Coronary artery (tissue), 2 donors: ENCODE measurements around the gene RIN3.

Experiments
- DNase-seq: peaks from one replicate; pipeline ENCODE4 v3.0.0-alpha.2; 2017; ENCODE audit warnings: low spot score
- H3K27ac ChIP-seq, 2 donors: fragments of 200-600 bp; sonication (generic); one replicate each; pipeline ENCODE4 v1.5.1; 2016 to 2019
- H3K4me3 ChIP-seq: fragments of 200-600 bp; sonication (generic); 2 replicates; pipeline ENCODE4 v1.5.1; 2016; ENCODE audit warnings: mild to moderate bottlenecking, moderate library complexity
- TF ChIP-seq, protein P1 (sequence below): fragments of 200-600 bp; sonication (generic); IDR thresholded peaks from one replicate; pipeline ENCODE4 v1.5.1; 2019; ENCODE audit warnings: antibody characterized with exemption

Gene RIN3

DNA sequence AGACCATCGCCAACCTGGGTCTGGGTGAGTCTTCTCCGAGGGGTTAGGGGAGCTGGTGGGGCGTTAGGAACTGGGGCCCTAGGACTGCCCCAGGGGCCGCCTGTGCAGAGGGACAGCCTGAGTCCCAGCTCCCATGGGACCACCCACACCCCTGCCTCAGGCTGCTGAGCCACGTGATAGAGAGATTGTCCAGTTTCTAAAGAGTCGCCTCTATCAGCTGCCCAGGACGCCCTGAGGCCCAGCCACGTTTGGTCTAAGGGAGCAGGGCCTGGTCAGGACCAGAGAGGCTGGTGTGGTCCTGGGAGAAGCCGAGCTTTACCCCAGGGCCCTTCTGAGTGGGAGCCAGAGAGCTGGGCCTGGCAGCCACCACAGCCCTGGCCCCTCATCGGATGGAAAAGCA is 127.7 kb downstream of the RIN3 start:
- Histone ChIP-seq H3K27ac (no peak overlapping the region), H3K4me3 (no peak overlapping the region)
- TF ChIP-seq, protein P1, sequence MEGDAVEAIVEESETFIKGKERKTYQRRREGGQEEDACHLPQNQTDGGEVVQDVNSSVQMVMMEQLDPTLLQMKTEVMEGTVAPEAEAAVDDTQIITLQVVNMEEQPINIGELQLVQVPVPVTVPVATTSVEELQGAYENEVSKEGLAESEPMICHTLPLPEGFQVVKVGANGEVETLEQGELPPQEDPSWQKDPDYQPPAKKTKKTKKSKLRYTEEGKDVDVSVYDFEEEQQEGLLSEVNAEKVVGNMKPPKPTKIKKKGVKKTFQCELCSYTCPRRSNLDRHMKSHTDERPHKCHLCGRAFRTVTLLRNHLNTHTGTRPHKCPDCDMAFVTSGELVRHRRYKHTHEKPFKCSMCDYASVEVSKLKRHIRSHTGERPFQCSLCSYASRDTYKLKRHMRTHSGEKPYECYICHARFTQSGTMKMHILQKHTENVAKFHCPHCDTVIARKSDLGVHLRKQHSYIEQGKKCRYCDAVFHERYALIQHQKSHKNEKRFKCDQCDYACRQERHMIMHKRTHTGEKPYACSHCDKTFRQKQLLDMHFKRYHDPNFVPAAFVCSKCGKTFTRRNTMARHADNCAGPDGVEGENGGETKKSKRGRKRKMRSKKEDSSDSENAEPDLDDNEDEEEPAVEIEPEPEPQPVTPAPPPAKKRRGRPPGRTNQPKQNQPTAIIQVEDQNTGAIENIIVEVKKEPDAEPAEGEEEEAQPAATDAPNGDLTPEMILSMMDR, result no peak
- DNase-seq, result no peak

DNA sequence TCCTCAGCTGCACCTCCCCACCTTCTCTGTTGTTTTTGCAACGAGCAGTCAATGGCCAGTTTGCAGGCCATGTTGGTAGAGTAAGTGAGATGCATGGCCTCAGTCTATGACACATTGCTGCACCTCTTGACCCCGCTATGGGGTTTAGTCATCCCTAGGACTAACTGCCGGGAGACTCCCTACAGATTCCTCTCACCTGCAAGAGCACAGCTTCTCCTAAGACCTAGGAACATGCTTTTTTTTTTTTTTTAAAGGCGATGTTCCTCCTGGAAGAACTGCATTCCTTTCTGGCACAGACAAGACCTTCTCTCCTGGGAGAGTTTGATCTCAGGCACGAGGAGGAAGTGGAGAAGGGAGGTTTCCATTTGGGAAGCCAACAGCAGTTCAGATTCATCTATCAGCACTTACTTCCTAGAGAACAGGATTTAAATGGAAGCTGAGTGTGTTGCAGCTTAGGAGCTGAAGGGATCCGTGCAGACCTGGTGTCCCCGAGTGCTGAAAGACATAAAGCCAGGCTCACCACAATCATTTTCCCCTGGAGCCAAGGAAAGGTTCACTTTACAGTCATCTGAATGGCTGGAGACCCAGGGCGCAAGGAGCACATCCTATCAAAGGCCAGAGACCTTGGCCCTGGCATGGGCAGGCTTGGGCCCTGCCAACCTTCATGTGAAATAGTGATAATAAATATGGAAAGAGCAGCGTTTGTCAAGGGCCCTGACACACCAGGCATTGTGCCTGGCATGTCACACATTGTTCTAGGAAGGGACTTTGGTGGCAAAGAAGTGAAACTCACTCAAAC is 130.8 kb downstream of the RIN3 start:
- Histone ChIP-seq H3K4me3 (no peak overlapping the region), H3K27ac (peak overlapping the region; percentile 13 to 84)
- TF ChIP-seq, protein P1, result no peak
- no peak for DNase-seq

DNA sequence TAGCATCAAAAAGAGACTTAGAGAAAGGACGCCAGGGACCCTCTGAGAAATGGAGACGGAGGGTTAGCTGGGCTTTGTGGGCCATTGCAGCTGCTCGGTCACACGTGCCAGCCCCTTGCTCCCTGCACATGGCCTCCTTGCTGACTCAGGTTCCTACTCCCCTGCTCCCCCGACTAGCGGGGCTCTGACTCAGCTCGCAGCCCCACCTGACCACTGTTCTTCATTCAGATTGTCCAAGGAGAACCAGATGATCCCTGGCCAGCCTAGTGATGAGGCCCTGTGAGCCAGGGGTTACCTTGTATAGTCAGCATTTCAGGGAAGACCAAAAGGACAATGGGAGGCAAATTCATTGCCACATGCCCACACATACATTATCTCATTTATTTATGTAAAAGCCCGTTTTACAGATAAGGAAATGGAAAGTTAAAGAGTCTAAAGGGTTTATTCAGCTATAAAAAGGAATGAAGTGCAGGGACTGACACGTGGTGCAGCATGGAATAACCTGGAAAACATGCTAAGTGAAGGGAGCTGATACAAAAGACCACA is 131.5 kb downstream of the RIN3 start:
- TF ChIP-seq, protein P1, result no peak
- no peak for DNase-seq
- Histone ChIP-seq H3K4me3 (no peak overlapping the region), H3K27ac (peak overlapping the region in 1 of 2 donors; percentile 84)

DNA sequence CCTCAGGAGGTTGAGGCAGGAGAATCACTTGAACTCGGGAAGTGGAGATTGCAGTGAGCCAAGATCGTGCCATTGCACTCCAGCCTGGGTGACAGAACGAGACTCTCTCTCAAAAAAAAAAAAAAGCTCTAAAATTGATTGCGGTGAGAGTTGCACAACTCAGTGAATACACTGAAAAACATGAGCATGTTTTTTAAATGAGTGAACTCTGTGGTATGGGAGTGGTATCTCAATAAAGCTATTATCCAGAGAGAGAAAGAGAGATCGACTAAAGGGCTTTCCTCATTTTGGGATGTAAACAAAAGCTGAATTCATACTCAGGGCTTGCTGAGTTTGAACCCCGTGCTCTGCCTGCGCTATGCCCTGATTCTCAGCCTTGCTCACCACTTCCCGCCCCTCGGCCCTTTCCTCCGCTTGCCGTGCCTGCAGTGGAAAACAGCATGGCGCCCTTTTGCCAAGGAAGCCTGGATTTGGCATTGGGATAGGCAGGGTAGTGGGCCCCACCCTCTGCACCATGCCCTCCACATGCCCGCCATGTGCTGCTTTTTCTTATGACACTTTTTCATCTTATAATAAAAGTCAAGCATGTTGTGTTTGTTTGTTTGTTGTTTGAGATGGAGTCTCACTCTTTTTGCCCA is 132.4 kb downstream of the RIN3 start:
- no peak overlapping the region for H3K4me3 ChIP-seq
- TF ChIP-seq, protein P1, result no peak
- no peak for DNase-seq
- H3K27ac ChIP-seq, result peak overlapping the region; percentile 84 to 95

DNA sequence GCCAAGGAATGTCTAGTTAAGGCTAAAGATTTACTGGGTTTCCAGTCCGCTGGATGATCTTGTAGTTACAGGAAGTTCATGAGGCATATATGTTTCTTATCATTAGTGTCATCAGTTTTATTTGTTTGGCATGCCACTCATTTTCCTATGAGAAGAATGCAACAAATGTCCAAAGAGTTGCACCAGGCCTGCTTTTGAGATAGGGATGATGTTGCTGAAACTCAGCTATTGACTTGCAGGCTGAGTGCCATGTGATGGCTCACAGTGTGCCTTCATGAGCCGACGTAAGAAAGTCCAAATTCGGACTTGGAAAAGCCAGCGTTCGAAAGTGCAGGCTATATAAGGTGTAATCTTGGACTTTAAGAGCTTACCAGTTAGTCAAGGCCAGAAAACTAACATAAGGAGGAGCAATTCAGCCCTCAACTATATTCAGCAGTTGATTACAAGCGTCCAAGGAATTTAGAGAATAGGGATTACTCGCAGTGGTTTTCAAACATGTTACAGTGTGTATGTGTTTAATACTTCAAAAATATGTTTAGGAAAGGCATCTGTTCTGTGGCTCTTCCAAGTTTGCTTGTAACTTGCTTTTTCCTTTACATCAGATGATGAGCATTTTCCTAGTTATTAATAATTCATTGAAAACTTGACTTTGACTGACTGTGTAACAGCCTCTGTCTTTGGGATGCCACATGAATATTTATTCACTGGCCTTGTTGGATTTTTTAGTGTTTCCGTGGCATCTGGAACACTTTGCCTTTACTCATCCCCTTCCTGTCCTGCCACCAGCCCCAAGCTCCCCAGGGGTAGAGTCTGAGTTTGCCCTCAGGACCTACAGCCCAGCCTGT is 133.6 kb downstream of the RIN3 start:
- TF ChIP-seq, protein P1, result no peak
- no peak for DNase-seq
- H3K4me3 ChIP-seq, result no peak overlapping the region
- H3K27ac ChIP-seq, result peak overlapping the region; percentile 84 to 95

DNA sequence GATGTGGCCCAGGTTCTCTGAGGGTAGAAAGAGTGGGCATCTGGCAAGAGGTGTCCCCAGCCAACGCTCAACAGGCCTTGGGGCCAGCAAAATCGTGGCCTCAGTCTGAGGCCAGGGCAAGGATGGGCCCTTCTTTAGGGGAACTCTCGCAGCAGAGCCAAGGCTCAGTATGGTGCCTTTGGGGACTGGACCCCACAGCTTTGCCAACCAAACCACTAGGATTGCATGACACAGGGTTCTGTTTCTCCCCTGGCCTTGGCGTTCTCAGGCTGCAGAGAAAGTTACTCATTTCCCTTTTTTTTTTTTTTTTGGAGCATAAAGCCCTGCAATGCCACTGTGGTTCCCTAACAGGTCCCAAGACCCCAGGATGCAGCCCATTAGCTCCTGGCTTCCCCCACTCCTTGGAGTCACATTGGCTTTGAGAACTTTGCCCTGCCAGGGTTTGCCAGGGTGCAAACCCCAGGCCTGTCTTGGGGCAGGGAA is 134.3 kb downstream of the RIN3 start:
- TF ChIP-seq, protein P1, result no peak
- Histone ChIP-seq H3K27ac (peak overlapping the region; percentile 84 to 95), H3K4me3 (no peak overlapping the region)
- DNase-seq, result no peak
